Loucy (cell line): ENCODE measurements around the gene ALOX12B.

Experiments used
- H2AFZ ChIP-seq: fragments of 200-600 bp; sonication (generic); 2 replicates; pipeline ENCODE4 v1.6.0; 2016; ENCODE audit warnings: antibody characterized with exemption, mild to moderate bottlenecking, low read length, moderate library complexity
- H3F3A ChIP-seq: fragments of 200-600 bp; 2 replicates; pipeline ENCODE4 v1.6.0; 2016; ENCODE audit warnings: antibody characterized with exemption, low read depth, mild to moderate bottlenecking
- H3K27me3 ChIP-seq: fragments of 200-600 bp; sonication (generic); 2 replicates; pipeline ENCODE4 v1.6.1; 2014; ENCODE audit warnings: low read length, mild to moderate bottlenecking; ENCODE audit not compliant: insufficient read depth, poor library complexity, severe bottlenecking
- H3K36me3 ChIP-seq: fragments of 200-600 bp; sonication (generic); 2 replicates; pipeline ENCODE4 v1.6.1; 2016; ENCODE audit warnings: low read length; ENCODE audit not compliant: insufficient read depth
- H3K4me1 ChIP-seq: fragments of 200-600 bp; sonication (generic); 2 replicates; pipeline ENCODE4 v1.5.1; 2014; ENCODE audit warnings: low read length, mild to moderate bottlenecking; ENCODE audit not compliant: insufficient read depth, poor library complexity, severe bottlenecking
- H3K4me2 ChIP-seq: fragments of 200-600 bp; sonication (generic); 2 replicates; pipeline ENCODE4 v1.6.0; 2014; ENCODE audit warnings: antibody characterized with exemption, low read length, low read depth, mild to moderate bottlenecking; ENCODE audit not compliant: poor library complexity, severe bottlenecking
- H3K4me3 ChIP-seq: fragments of 200-600 bp; sonication (generic); 2 replicates; pipeline ENCODE4 v1.5.1; 2014; ENCODE audit warnings: low read length, mild to moderate bottlenecking, mixed read lengths; ENCODE audit not compliant: poor library complexity, severe bottlenecking
- H3K79me2 ChIP-seq: fragments of 200-600 bp; sonication (generic); 2 replicates; pipeline ENCODE4 v1.6.1; 2014; ENCODE audit warnings: low read length; ENCODE audit not compliant: insufficient read depth
- H3K9ac ChIP-seq: fragments of 200-600 bp; sonication (generic); 2 replicates; pipeline ENCODE4 v1.6.0; 2014; ENCODE audit warnings: mild to moderate bottlenecking, low read depth, low read length, moderate library complexity; ENCODE audit not compliant: poor library complexity, severe bottlenecking
- H3K9me2 ChIP-seq: fragments of 200-600 bp; sonication (generic); replicated peaks from 2 replicates; pipeline ENCODE4 v1.6.1; 2016; ENCODE audit warnings: low read depth, low read length, mixed read lengths
- H3K9me3 ChIP-seq: fragments of 200-600 bp; sonication (generic); 2 replicates; pipeline ENCODE4 v1.6.1; 2014; ENCODE audit warnings: mild to moderate bottlenecking, antibody characterized with exemption, low read length, low read depth; ENCODE audit not compliant: insufficient read depth
- H4K20me1 ChIP-seq: fragments of 200-600 bp; sonication (generic); 2 replicates; pipeline ENCODE4 v1.6.0; 2014; ENCODE audit warnings: antibody characterized with exemption, low read length, mild to moderate bottlenecking; ENCODE audit not compliant: insufficient read depth, poor library complexity, severe bottlenecking
- EZH2phosphoT487 ChIP-seq: fragments of 200-600 bp; IDR thresholded peaks from 2 replicates; pipeline ENCODE4 v1.6.1; 2018; ENCODE audit warnings: antibody characterized with exemption, mild to moderate bottlenecking, moderate library complexity, borderline replicate concordance
- TF ChIP-seq, protein P1 (sequence below): fragments of 200-600 bp; sonication (generic); conservative IDR thresholded peaks from 2 replicates; pipeline ENCODE4 v1.5.1; 2014; ENCODE audit warnings: mild to moderate bottlenecking, antibody characterized with exemption, low read length

The ALOX12B gene

GRCh38 chr17:8031950-8032349 lies 55.6 kb downstream of the ALOX12B start:
- Histone ChIP-seq H3K9me3 (no peaks in the 10 kb centered on the region), H3K9ac (no peak overlapping the region), H3F3A (no peaks in the 10 kb centered on the region), H3K4me3 (no peak overlapping the region), H3K4me2 (no peak overlapping the region), H3K4me1 (no peaks in the 10 kb centered on the region), H4K20me1 (no peaks in the 10 kb centered on the region), H3K79me2 (no peaks in the 10 kb centered on the region), H2AFZ (no peak overlapping the region), H3K9me2 (no peaks in the 10 kb centered on the region), H3K27me3 (no peaks in the 10 kb centered on the region), H3K36me3 (no peaks in the 10 kb centered on the region)
- TF ChIP-seq EZH2phosphoT487 = no peak
- TF ChIP-seq, protein P1, sequence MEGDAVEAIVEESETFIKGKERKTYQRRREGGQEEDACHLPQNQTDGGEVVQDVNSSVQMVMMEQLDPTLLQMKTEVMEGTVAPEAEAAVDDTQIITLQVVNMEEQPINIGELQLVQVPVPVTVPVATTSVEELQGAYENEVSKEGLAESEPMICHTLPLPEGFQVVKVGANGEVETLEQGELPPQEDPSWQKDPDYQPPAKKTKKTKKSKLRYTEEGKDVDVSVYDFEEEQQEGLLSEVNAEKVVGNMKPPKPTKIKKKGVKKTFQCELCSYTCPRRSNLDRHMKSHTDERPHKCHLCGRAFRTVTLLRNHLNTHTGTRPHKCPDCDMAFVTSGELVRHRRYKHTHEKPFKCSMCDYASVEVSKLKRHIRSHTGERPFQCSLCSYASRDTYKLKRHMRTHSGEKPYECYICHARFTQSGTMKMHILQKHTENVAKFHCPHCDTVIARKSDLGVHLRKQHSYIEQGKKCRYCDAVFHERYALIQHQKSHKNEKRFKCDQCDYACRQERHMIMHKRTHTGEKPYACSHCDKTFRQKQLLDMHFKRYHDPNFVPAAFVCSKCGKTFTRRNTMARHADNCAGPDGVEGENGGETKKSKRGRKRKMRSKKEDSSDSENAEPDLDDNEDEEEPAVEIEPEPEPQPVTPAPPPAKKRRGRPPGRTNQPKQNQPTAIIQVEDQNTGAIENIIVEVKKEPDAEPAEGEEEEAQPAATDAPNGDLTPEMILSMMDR = no peak

- no peak for TF ChIP-seq EZH2phosphoT487
- TF ChIP-seq, protein P1 = no peak
- no peak overlapping the region for H3K4me2 ChIP-seq
- no peaks in the 10 kb centered on the region for H4K20me1 ChIP-seq
- H3K27me3 ChIP-seq = no peaks in the 10 kb centered on the region
- no peaks in the 10 kb centered on the region for H3K9me2 ChIP-seq
- no peaks in the 10 kb centered on the region for H3K79me2 ChIP-seq
- H3F3A ChIP-seq = no peaks in the 10 kb centered on the region
- H3K9ac ChIP-seq = no peak overlapping the region
- no peak overlapping the region for H3K4me3 ChIP-seq
- no peak overlapping the region; the same call in 1 of the 2 replicates for H2AFZ ChIP-seq
- no peaks in the 10 kb centered on the region for H3K9me3 ChIP-seq
- H3K36me3 ChIP-seq = no peaks in the 10 kb centered on the region
- H3K4me1 ChIP-seq = no peaks in the 10 kb centered on the region
Measured at GRCh38 chr17:8031261-8031661, 56.3 kb downstream of the ALOX12B start.

DNA sequence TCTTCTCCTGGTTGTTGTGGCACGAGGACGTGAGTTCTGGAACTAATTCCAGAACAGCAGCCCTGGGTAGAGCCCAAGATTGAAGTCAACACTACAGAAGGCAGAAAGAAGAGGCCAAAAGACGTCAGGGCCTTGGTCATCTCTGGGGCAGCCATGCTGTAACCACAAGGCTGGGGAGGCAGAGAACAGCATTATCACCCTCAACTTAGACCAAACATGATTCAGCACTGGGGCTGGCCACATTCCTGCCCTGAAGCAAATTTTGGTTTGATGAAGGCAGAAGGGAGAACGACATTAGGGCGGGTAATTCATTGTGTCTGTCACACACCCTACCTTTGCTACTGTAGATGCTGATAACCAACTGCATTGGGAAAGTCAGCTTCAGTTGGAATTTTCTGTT lies 58.4 kb downstream of the ALOX12B start:
- Histone ChIP-seq H2AFZ (no peak overlapping the region), H3K9me3 (no peaks in the 10 kb centered on the region), H3K4me1 (no peaks in the 10 kb centered on the region), H4K20me1 (no peaks in the 10 kb centered on the region), H3K9me2 (no peaks in the 10 kb centered on the region), H3K36me3 (no peaks in the 10 kb centered on the region), H3F3A (no peaks in the 10 kb centered on the region), H3K9ac (no peak overlapping the region), H3K4me2 (no peak overlapping the region), H3K4me3 (no peak overlapping the region), H3K79me2 (no peaks in the 10 kb centered on the region), H3K27me3 (no peaks in the 10 kb centered on the region)
- TF ChIP-seq EZH2phosphoT487 = no peak
- TF ChIP-seq, protein P1 = no peak
